AG10803 (cell line): Measurements from ENCODE around the gene GRXCR2.
"Not testable (repeated sequence)": the region's sequence is repeated elsewhere in the genome, so short reads cannot be mapped to it uniquely, and the experiment has no call there.

ENCODE experiments used
- DNase-seq: peaks from one replicate; pipeline ENCODE4 v3.0.0; 2010; ENCODE audit warnings: low read depth
- H3K4me3 ChIP-seq: 2 replicates; pipeline ENCODE4 v1.5.1; 2011; ENCODE audit warnings: mild to moderate bottlenecking, low read length, control low read depth
- CTCF ChIP-seq: conservative IDR thresholded peaks from 2 replicates; pipeline ENCODE4 v1.5.1; 2011; ENCODE audit warnings: mild to moderate bottlenecking, low read length, control low read depth, inconsistent platforms

GRXCR2 gene

GRCh38 chr5:145904743-145905142, 31.9 kb upstream of the GRXCR2 start:
- TF ChIP-seq CTCF = no peak
- H3K4me3 ChIP-seq = no peak overlapping the region
- no peak for DNase-seq

GRCh38 chr5:145903867-145904266, 31.1 kb upstream of the GRXCR2 start:
- DNase-seq = peak; percentile 67

GRCh38 chr5:145903113-145903512, 30.3 kb upstream of the GRXCR2 start:
- DNase-seq = no peak

More at GRCh38 chr5:145903867-145904266, 31.1 kb upstream of the GRXCR2 start:
- no peak overlapping the region for H3K4me3 ChIP-seq
- TF ChIP-seq CTCF = no peak

GRCh38 chr5:145902421-145902820, 29.6 kb upstream of the GRXCR2 start:
- no peak overlapping the region for H3K4me3 ChIP-seq
- TF ChIP-seq CTCF = no peak
- peak; percentile 22 for DNase-seq

More at GRCh38 chr5:145903113-145903512, 30.3 kb upstream of the GRXCR2 start:
- peak; percentile 37 for TF ChIP-seq CTCF
- no peak overlapping the region for H3K4me3 ChIP-seq

GRCh38 chr5:145898171-145898570, 25.4 kb upstream of the GRXCR2 start:
- H3K4me3 ChIP-seq = no peak overlapping the region
- no peak for DNase-seq
- TF ChIP-seq CTCF = no peak

GRCh38 chr5:145891378-145891777, 18.6 kb upstream of the GRXCR2 start:
- not testable (repeated sequence) for DNase-seq, H3K4me3 ChIP-seq

- H3K4me3 ChIP-seq = no peak overlapping the region
- TF ChIP-seq CTCF = no peak
- DNase-seq = no peak
These were observed 16.8 kb upstream of the GRXCR2 start for GRCh38 chr5:145889611-145890010.
